Testis (tissue), 2 donors: Measurements from ENCODE around the gene VEGFA.

Experiments
- CTCF ChIP-seq, 3 experiments: fragments of 450-650 bp in 2 of 3; fragments of 200-600 bp in 1 of 3; sonication (generic) in 1 of 3; IDR thresholded peaks; one replicate each; pipeline ENCODE4 v1.5.1; 2016 to 2019; ENCODE audit warnings: antibody characterized with exemption in 3 of 3, mild to moderate bottlenecking in 2 of 3, moderate library complexity in 1 of 3
- POLR2A ChIP-seq: fragments of 450-650 bp; IDR thresholded peaks from one replicate; pipeline ENCODE4 v1.6.1; 2017; ENCODE audit warnings: antibody characterized with exemption, mild to moderate bottlenecking, moderate library complexity

GRCh38 chr6:43800746-43801494 is 30.9 kb downstream of the VEGFA start:
- TF ChIP-seq CTCF (IDR thresholded peaks at IDR 0.05) = no peak
- TF ChIP-seq POLR2A = no peak
